Stimulated activated CD4-positive, alpha-beta T cell treated with anti-CD3 and anti-CD28 coated beads, Interleukin-1b, Interleukin-23, amount 100 ng/mL, for 1 hour (primary cell): ENCODE data around the gene MYCBP.
"Not testable (repeated sequence)": the region's sequence is repeated elsewhere in the genome, so short reads cannot be mapped to it uniquely, and the experiment has no call there.

Experiments used
- DNase-seq, 2 donors: peaks; one replicate each; pipeline ENCODE4 v3.0.0-alpha.2; 2020; ENCODE audit warnings: low read depth in 2 of 2

MYCBP gene

GRCh38 chr1:38873027-38873969 is at the start of gene MYCBP:
TSS of gene MYCBP (minus strand) at chr1:38873348. CDS start at chr1:38873305, 43 bp downstream.
- peak; percentile 89 to 95 for DNase-seq

GRCh38 chr1:38919130-38919529 is 46.0 kb upstream of the MYCBP start:
- no peak for DNase-seq

- no peak for DNase-seq
Measured at GRCh38 chr1:38918568-38918967, 45.4 kb upstream of the MYCBP start.

GRCh38 chr1:38917772-38918171 is 44.6 kb upstream of the MYCBP start:
- no peak for DNase-seq

GRCh38 chr1:38917337-38917736 is 44.2 kb upstream of the MYCBP start:
- DNase-seq: no peak

- DNase-seq: no peak
Measured at GRCh38 chr1:38915352-38915948, 42.3 kb upstream of the MYCBP start.

- not testable (repeated sequence) for DNase-seq
Measured at GRCh38 chr1:38914908-38915307, 41.8 kb upstream of the MYCBP start.

GRCh38 chr1:38908821-38909220 is 35.7 kb upstream of the MYCBP start:
- DNase-seq: no peak

- DNase-seq: no peak
Measured at GRCh38 chr1:38905985-38906384, 32.8 kb upstream of the MYCBP start.

GRCh38 chr1:38899560-38899959 is 26.4 kb upstream of the MYCBP start:
- DNase-seq: no peak

- no peak for DNase-seq
Measured at GRCh38 chr1:38898653-38899230, 25.6 kb upstream of the MYCBP start.

- DNase-seq: no peak
Measured at GRCh38 chr1:38896169-38896568, 23.0 kb upstream of the MYCBP start.

- DNase-seq: no peak
Measured at GRCh38 chr1:38892976-38893375, 19.8 kb upstream of the MYCBP start.

- no peak for DNase-seq
Measured at GRCh38 chr1:38891753-38892152, 18.6 kb upstream of the MYCBP start.

- no peak for DNase-seq
Measured at GRCh38 chr1:38889589-38889988, 16.4 kb upstream of the MYCBP start.

GRCh38 chr1:38888423-38889333 is 15.5 kb upstream of the MYCBP start:
- DNase-seq: no peak

- DNase-seq: no peak
Measured at GRCh38 chr1:38885092-38885491, 11.9 kb upstream of the MYCBP start.

GRCh38 chr1:38881487-38881886 is 8.3 kb upstream of the MYCBP start, which contains the start of gene GJA9:
TSS of gene GJA9 (minus strand) at chr1:38881587. CDS start at chr1:38876098, 5,489 bp downstream.
- DNase-seq: no peak

- DNase-seq: no peak
Measured at GRCh38 chr1:38875811-38876210, 2.7 kb upstream of the MYCBP start.

GRCh38 chr1:38872401-38873026 is 634 bp downstream of the MYCBP start:
- no peak for DNase-seq

- DNase-seq: no peak
Measured at GRCh38 chr1:38870996-38871395, 2.2 kb downstream of the MYCBP start.
